GM18519 (cell line): Measurements from ENCODE around the gene KIAA0825.

Experiments used
- ATAC-seq: cut with Tn5 transposase; IDR thresholded peaks from one replicate; pipeline ENCODE4 v1.9.1; 2021; ENCODE audit warnings: mild to moderate bottlenecking, moderate library complexity; ENCODE audit not compliant: unreplicated experiment, low FRiP score

The KIAA0825 gene

GRCh38 chr5:94335936-94336335 is 282.5 kb downstream of the KIAA0825 start:
- ATAC-seq: no peak

- ATAC-seq: no peak
Measured at GRCh38 chr5:94329115-94329514, 289.3 kb downstream of the KIAA0825 start.

GRCh38 chr5:94326586-94326985 is 291.8 kb downstream of the KIAA0825 start:
- ATAC-seq: no peak

- ATAC-seq: no peak
Measured at GRCh38 chr5:94316916-94317838, 301.2 kb downstream of the KIAA0825 start.

- no peak for ATAC-seq
Measured at GRCh38 chr5:94314460-94315131, 303.8 kb downstream of the KIAA0825 start.

- no peak for ATAC-seq
Measured at GRCh38 chr5:94313696-94314095, 304.7 kb downstream of the KIAA0825 start.

- no peak for ATAC-seq
Measured at GRCh38 chr5:94313188-94313587, 305.2 kb downstream of the KIAA0825 start.

GRCh38 chr5:94312298-94312697 is 306.1 kb downstream of the KIAA0825 start:
- ATAC-seq: no peak

GRCh38 chr5:94310833-94311232 is 307.6 kb downstream of the KIAA0825 start:
- no peak for ATAC-seq

- no peak for ATAC-seq
Measured at GRCh38 chr5:94309141-94309540, 309.3 kb downstream of the KIAA0825 start.

- ATAC-seq: no peak
Measured at GRCh38 chr5:94308442-94308841, 310.0 kb downstream of the KIAA0825 start.

- no peak for ATAC-seq
Measured at GRCh38 chr5:94304146-94304545, 314.3 kb downstream of the KIAA0825 start.

- no peak for ATAC-seq
Measured at GRCh38 chr5:94288937-94289336, 329.5 kb downstream of the KIAA0825 start.

GRCh38 chr5:94285984-94286383 is 332.4 kb downstream of the KIAA0825 start:
- no peak for ATAC-seq

GRCh38 chr5:94283093-94283492 is 335.3 kb downstream of the KIAA0825 start:
- ATAC-seq: no peak

GRCh38 chr5:94281236-94281801 is 337.1 kb downstream of the KIAA0825 start:
- ATAC-seq: no peak

GRCh38 chr5:94276751-94277150 is 341.7 kb downstream of the KIAA0825 start:
- no peak for ATAC-seq

- no peak for ATAC-seq
Measured at GRCh38 chr5:94276048-94276447, 342.4 kb downstream of the KIAA0825 start.

- ATAC-seq: no peak
Measured at GRCh38 chr5:94274707-94275106, 343.7 kb downstream of the KIAA0825 start.

GRCh38 chr5:94268226-94268625 is 350.2 kb downstream of the KIAA0825 start:
- ATAC-seq: no peak

- no peak for ATAC-seq
Measured at GRCh38 chr5:94267350-94267899, 351.0 kb downstream of the KIAA0825 start.
